BJ (cell line): ENCODE measurements around the gene CARS2. TPM values are rescaled to one million over a fixed set of nuclear protein-coding genes. Genes with fewer than 3 reads are reported as not detected.

Experiments used
- CTCF ChIA-PET: fragments of 350-600 bp; formaldehyde crosslinking; extraction: SDS; loops from one replicate; lab custom pipeline; 2021; ENCODE audit warnings: antibody characterized with exemption, inconsistent platforms; lab: Yijun Ruan, JAX
- POLR2A ChIA-PET: fragments of 300-600 bp; sonication (Branson Sonifier 250); formaldehyde crosslinking; extraction: SDS; loops from one replicate; lab custom pipeline; 2021; ENCODE audit warnings: antibody characterized with exemption; lab: Charles Lee
- DNase-seq: peaks from one replicate; pipeline ENCODE4 v3.0.0-alpha.2; 2011; ENCODE audit warnings: low read depth
- H3K27me3 ChIP-seq: 2 replicates; pipeline ENCODE4 v1.6.0; 2011; ENCODE audit warnings: low read length; ENCODE audit not compliant: control insufficient read depth, insufficient read depth
- H3K36me3 ChIP-seq: 2 replicates; pipeline ENCODE4 v1.5.1; 2011; ENCODE audit warnings: low read length; ENCODE audit not compliant: control insufficient read depth, insufficient read depth
- H3K4me3 ChIP-seq: 2 replicates; pipeline ENCODE4 v1.5.1; 2011; ENCODE audit warnings: low read depth, mild to moderate bottlenecking, control low read depth, low read length
- polyA plus RNA-seq: library from polyadenylated mRNA; depleted of rRNA; stranded (reverse); fragments of >200 nt; gene quantifications from 2 replicates; pipeline ENCODE4 v1.2.3, GENCODE V29; 2011
- TF ChIP-seq, protein P1 (sequence below): IDR thresholded peaks from 2 replicates; pipeline ENCODE4 v1.5.1; 2011; ENCODE audit warnings: low read depth, mild to moderate bottlenecking, control low read depth, inconsistent platforms, low read length, moderate library complexity; ENCODE audit not compliant: insufficient read depth

CARS2 gene
- polyA plus RNA-seq, 1 experiment = 76.8 TPM

DNA sequence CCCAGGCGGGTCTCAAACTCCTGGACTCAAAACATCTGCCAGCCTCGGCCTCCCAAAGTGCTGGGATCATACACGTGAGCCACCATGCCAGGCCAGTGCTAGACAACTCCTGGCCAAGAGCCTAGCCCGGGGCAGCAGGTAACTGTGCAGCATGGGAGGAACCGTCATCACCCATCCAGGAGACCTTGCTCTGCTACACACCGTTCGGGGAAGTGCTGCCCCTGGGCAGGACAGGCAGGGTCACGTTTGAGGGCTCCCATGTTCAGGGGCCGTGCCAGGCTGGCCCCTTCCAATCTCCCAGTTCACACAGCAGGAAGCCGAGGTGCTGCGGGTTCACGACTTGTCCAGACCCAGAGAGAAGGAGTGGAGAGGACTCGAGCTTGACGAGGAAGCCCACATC lies 55.5 kb downstream of the CARS2 start:
- ChIA-PET POLR2A (no interaction called here), CTCF (no interaction called here)
- TF ChIP-seq, protein P1, sequence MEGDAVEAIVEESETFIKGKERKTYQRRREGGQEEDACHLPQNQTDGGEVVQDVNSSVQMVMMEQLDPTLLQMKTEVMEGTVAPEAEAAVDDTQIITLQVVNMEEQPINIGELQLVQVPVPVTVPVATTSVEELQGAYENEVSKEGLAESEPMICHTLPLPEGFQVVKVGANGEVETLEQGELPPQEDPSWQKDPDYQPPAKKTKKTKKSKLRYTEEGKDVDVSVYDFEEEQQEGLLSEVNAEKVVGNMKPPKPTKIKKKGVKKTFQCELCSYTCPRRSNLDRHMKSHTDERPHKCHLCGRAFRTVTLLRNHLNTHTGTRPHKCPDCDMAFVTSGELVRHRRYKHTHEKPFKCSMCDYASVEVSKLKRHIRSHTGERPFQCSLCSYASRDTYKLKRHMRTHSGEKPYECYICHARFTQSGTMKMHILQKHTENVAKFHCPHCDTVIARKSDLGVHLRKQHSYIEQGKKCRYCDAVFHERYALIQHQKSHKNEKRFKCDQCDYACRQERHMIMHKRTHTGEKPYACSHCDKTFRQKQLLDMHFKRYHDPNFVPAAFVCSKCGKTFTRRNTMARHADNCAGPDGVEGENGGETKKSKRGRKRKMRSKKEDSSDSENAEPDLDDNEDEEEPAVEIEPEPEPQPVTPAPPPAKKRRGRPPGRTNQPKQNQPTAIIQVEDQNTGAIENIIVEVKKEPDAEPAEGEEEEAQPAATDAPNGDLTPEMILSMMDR = no peak

DNA sequence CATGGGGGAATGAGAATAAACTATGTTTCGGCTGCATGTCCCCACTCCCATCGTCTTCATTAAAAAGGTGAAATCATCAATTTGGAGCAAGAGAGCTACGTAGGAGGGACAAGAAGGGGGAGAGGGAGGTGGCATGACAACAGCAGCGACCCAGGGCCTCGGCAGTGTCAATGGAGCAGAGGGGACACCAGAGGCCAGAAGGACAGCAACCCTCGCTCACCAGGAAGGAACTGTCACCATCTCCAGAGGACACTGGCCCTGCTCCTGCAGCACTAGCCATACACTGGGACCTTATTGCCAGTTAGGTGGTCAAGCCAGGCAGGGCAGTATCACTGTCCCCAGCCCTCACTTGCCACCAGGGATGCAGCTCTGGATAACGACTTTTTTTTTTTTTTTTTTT lies 56.4 kb downstream of the CARS2 start:
- no peak for DNase-seq
- POLR2A ChIA-PET = no interaction called here
- TF ChIP-seq, protein P1 = no peak
- Histone ChIP-seq H3K36me3 (peaks cover 17% of the 10 kb centered on the region), H3K27me3 (no peaks in the 10 kb centered on the region), H3K4me3 (no peak overlapping the region)
- CTCF ChIA-PET = no interaction called here

More for the DNA sequence above, 55.5 kb downstream of the CARS2 start:
- DNase-seq = no peak
- peaks cover 15% of the 10 kb centered on the region for H3K36me3 ChIP-seq
- H3K4me3 ChIP-seq = no peak overlapping the region
- no peaks in the 10 kb centered on the region for H3K27me3 ChIP-seq

DNA sequence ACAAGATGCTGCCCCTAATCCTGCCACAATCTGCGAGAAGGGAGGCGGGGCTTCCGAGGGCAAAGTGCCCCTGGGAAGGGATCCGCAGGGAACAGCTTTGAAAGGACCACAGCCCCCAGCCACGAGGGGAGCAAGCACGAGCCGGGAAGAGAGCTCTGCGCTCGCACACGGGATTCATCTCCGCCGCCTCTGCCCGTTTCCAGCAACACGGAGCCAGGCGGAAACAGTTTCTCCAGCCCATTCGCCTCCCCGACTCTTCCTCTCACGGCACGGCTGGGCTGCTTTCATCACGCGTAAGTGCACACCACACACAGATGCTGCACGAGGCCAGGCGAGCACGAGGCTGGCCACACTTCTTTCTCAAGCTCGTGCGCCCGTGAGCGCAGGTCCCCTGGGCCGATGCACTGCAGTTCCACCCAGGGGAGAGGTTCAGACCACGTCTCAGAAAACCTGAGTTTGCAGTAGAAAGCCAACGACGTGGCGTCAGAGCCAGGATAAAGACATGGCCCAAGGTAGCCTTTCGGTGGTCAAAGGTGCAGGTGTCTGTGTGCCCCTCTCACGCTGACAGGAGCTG lies 57.0 kb downstream of the CARS2 start:
- Histone ChIP-seq H3K4me3 (no peak overlapping the region), H3K27me3 (no peaks in the 10 kb centered on the region), H3K36me3 (peaks cover 17% of the 10 kb centered on the region)
- CTCF ChIA-PET = interaction anchor here (0.9 kb wide), 1 partner anchor 9 kb away, joined by 4 read pairs; no protein-coding TSS in a partner anchor
- POLR2A ChIA-PET = no interaction called here
- TF ChIP-seq, protein P1 = no peak
- DNase-seq = no peak

DNA sequence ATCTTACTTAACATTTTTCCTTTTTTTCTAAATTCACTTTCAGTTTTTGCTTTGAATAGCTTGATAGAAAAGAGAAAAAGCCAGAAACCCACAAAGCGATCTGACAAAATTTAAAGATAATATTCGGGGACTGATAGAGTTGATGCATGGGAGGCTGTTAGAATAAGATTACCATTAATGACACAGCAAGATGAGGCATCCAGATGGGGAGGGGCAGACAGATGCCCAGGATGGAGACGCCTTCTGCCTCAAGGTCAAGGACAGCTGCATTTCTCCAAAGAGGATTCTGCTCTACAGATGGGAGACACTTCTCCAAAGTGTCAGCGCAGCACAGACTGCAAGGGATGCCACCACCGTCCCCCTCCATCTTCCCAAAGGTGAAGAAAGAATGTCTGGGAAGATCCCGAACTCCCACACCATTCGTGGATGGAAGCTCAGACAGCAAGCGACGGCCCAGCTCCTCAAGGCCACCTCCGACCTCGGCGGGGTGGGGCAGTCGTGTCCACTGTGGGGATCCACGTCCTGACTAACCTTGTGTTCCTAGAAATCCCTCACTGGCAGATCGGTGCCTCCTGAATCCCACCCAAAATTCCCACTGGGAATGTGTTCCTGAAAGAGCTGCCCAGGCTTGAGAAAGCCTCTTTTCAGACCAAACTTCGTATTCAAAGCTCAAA lies 57.6 kb downstream of the CARS2 start:
- ChIA-PET POLR2A (no interaction called here), CTCF (interaction anchor here (0.9 kb wide), 1 partner anchor 8 kb away, joined by 4 read pairs; no protein-coding TSS in a partner anchor)
- H3K27me3 ChIP-seq = no peaks in the 10 kb centered on the region
- H3K4me3 ChIP-seq = no peak overlapping the region
- peaks cover 20% of the 10 kb centered on the region for H3K36me3 ChIP-seq
- TF ChIP-seq, protein P1 = no peak
- no peak for DNase-seq

DNA sequence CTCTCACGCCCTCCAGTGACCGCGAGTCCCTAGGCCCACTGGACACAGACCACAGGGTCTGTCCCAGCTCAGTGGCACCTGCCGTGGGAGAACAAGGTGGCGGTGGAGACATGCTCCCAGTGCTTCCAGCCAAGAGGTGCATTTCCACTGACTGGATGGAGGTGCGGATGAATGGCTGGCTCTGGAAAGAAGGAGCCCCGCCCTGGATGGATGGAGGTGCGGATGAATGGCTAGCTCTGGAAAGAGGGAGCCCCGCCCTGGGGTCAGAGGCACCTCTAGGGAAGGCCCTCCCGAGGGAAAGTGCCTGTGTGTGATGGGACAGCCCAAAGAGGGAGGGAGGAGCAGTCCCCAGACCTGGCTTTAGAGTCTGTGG lies 58.6 kb downstream of the CARS2 start:
- no peak for DNase-seq
- Histone ChIP-seq H3K27me3 (no peaks in the 10 kb centered on the region), H3K36me3 (peaks cover 23% of the 10 kb centered on the region), H3K4me3 (no peak overlapping the region)
- CTCF ChIA-PET = no interaction called here
- POLR2A ChIA-PET = no interaction called here
- TF ChIP-seq, protein P1 = no peak
